ENCODE data around the gene USP32.
"Not testable (repeated sequence)": the region's sequence is repeated elsewhere in the genome, so short reads cannot be mapped to it uniquely, and the experiment has no call there.

The USP32 gene

DNA sequence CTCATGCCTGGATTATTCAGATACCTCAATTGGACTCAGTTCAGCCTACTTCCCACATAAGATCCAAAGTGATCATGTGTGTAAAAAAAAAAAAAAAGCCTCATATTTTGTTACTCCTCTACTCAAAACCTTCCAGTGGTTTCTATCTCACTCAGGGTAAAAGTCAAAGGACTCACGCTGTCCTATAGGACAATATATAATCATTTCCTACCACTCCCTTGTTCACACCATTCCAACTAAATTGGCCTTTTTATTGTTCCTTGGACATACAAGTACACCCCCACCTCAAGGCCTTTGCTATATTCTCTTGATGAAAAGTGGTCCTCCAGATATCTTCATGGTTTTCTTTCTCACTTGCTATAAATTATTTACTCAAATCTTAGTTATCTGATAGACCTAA is 99.2 kb downstream of the USP32 start:
- no peak for DNase-seq

DNA sequence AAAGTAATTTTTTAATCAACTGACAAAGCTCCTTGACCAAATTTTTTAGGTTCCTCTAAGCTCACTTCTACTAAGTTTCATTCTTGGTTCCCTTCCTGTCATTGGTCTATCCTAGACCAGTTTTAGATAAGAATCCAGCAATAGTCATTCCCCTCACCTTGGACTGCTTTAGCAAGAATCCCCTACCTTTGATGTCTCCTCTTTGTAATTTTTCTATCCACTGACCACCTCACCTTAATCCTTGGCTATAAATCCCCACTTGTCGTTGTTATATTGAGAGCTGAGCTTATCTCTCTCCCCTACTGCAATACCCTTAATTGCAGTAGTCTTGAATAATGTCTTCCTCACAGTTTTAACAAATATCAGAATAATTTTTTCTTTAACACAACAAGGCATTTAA is 107.2 kb downstream of the USP32 start:
- DNase-seq: no peak

GRCh38 chr17:60283816-60284215 is 108.1 kb downstream of the USP32 start:
- no peak for DNase-seq

GRCh38 chr17:60280673-60281072 is 111.3 kb downstream of the USP32 start:
- no peak for DNase-seq

DNA sequence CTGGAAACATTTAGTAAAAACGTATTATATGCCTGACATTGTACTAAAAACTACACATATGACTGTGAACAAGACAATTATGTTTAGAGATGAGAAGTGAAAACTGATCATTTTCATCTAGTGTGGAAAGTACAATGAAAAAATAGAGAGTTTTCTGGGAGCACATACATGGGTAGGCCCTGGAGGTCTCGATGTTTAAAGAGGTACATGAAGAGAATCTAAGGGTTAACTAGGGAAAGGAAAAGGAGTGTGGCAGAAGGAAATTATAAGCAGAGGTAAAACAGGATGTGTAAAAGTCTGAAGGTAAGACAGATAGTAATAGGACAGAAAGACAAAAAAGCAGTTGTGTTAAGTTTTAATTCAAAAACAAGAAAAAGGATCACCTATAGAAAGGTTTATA is 113.7 kb downstream of the USP32 start:
- no peak for DNase-seq

- DNase-seq: no peak
Measured at GRCh38 chr17:60277258-60277657, 114.7 kb downstream of the USP32 start.

DNA sequence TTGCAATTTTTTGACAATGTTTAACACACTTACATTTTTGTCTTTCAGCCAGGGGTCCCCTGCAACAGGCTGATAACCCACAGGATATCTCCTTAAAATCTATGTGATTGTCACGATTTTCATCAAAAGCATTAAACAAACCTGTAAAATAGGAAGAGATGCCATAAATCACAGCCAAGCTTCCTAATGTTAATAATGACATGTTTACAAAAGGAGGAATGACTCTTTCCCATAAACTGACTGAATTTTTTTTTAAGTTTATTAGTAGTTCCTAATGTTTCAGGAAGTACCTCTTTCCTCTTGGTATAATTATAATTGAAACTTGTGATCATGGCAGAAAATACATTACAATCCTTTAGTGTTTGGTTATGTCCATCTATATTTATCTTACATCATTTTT is 122.5 kb downstream of the USP32 start:
- no peak for DNase-seq

- DNase-seq: no peak
Measured at GRCh38 chr17:60260540-60260939, 131.4 kb downstream of the USP32 start.

DNA sequence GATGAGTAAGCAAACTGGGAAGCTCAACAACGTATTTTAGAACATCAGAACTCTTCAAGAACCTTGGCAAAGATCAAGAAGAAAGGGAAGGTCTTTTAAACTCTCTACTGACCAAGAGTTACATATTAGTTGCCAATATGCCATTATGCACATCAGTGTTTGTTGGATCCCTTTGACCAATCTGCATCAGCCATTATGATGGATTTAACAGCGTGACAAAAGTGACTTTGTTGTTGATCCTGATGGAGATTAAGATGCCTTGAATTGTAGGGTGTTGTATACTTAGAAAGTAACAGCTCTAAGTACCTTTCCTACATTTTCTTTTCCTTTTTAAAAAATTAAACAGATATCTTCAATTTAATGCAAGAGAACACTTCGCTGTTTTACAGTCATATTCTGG is 133.6 kb downstream of the USP32 start:
- no peak for DNase-seq

- no peak for DNase-seq
Measured at GRCh38 chr17:60256174-60256573, 135.8 kb downstream of the USP32 start.

DNA sequence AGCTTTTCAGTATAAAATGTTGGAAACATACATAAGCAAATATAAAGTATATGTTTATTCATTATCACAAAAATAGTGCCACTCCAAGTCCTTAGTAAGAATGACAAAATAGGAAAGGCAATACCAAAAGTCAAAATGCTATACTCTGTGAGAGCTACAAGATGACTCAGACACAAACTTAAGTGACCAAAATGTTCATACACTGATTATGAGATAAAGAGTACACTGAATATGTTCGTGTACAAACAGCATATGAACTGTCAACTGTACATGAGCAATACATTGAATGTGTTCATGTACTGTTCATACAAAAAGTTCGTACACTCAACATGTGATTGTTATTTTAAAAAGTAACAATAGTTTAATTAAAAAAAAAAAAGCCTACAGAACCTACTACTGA is 138.9 kb downstream of the USP32 start:
- no peak for DNase-seq

DNA sequence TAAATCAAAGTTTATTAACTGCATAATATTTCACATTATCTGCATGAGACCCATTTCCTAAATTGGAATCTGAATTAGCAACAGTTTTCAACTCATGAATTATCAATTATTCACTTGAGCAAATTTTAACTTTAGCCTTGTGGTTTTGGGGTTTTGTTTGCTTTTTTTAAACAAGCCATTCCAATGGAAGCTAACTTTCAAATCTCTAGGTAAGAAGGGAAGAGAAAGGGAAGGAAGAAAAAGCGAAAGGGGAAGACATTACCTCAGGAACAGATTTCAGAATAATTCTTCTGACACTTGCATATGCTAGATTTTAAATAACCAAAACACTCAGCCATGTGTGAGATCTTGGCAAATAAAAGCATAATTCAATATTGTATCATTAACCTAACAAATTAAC is 139.5 kb downstream of the USP32 start:
- no peak for DNase-seq

DNA sequence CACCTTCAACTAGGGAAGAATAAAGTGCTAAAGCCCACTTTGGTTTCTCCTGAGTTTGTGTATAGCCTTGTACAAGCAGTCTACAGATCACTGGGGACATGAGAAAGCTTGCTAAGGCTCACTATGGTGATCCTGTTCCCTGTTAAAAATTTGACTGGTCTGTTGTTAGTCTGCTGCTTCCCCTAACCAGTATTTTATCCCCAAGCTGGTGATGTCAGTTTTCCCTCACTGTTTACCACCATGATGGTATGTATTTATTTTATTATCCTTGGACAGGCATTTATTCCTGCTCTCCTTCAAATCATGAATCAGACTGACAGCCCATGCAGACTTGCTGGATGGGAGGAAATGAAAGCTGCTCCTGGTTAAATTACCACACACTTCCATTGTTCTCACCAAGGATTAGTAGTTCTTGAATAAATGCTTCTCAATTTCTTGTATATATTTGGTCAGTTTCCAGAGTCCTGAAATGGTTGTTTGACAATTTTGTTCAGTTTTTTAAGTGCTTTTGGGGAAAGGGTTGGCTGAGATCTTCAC is 142.6 kb downstream of the USP32 start:
- DNase-seq: no peak

- DNase-seq: peak; percentile 3
Measured at GRCh38 chr17:60248618-60249289, 143.2 kb downstream of the USP32 start.

DNA sequence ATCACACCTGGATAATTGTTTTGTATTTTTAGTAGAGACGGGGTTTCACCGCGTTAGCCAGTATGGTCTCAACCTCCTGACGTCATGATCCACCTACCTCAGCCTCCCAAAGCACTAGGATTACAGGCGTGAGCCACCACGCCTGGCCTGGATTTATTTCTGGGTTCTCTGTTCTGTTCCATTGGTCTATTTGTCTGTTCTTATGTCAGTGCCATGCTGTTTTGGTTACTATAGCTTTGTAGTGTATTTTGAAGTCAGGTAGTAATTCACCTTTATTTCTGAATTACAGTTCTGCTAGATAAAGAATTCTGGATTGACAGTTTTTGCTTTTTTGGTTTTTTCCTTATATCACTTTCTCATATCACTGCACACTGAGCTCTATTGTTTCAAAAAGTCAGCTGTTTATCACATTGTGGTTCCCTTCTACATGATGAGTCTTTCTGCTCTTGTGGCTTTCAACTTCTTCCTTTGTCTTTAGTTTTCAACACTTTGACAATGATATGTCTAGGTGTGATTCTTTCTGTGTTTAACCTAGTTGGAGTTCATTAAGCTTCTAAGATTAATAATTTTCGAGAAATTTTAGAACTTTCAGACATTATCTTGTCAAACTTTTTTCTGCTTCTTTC is 144.0 kb downstream of the USP32 start:
- DNase-seq: no peak

GRCh38 chr17:60244656-60245055 is 147.3 kb downstream of the USP32 start:
- no peak for DNase-seq

DNA sequence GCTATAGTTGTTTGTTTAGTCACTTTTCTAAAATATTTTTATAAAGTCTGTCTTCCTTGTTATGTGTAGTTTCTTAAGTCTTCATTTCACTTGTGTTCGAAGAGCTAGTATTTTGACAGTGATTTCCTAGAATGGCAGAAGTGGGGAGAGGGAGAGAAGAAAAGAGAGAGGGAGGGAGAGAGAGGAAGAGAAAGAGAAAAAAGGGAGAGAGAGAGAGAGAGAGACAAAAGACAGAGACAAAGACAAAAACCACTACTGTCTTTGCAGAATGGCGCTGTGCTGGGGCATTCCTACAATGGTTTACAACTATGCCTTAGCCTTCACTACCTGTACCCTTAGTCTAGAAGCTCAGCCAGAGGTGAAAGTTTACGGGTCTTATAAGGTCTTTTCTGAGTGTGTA is 151.6 kb downstream of the USP32 start:
- no peak for DNase-seq

- DNase-seq: peak; percentile 69
Measured at GRCh38 chr17:60231691-60232090, 160.2 kb downstream of the USP32 start.

- DNase-seq: peak; percentile 25
Measured at GRCh38 chr17:60231234-60231633, 160.7 kb downstream of the USP32 start.

- DNase-seq: no peak
Measured at GRCh38 chr17:60230358-60230757, 161.6 kb downstream of the USP32 start.

GRCh38 chr17:60229188-60229802 is 162.6 kb downstream of the USP32 start:
- peak; percentile 6 for DNase-seq

GRCh38 chr17:60227276-60227675 is 164.7 kb downstream of the USP32 start:
- DNase-seq: not testable (repeated sequence)

- DNase-seq: peak; percentile 4
Measured at GRCh38 chr17:60224064-60224463, 167.9 kb downstream of the USP32 start.

DNA sequence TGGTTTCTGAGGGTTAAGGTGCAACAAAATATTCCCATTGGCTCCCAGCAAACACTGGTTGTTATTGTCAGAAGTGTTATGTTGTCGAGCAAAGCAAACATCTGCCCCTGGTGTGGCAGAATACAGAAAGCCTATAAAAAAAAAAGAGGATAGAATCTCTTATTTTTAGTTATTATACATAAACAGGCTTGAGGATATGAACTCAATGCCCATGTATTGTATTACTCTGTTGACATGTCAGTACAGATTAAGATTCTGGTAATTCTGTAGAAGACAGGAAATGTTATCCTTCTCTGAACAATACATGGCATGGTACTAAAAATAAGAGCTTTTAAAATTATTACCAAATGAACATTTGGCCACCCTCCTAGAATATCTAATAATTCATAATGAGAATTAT is 168.5 kb downstream of the USP32 start:
- DNase-seq: no peak
